Astrocyte (in vitro differentiated cells and primary cell): ENCODE results near the gene ACIN1. TPM values are rescaled to one million over a fixed set of nuclear protein-coding genes. Genes with fewer than 3 reads are reported as not detected.

Source experiments
- DNase-seq: peaks from one replicate; pipeline ENCODE4 v3.0.0-alpha.2; 2010; ENCODE audit warnings: low read depth
- FAIRE-seq: peaks from 2 replicates; lab custom pipeline; 2011; peaks lifted over from hg19 to GRCh38; lab: Jason Lieb, UNC
- H2AFZ ChIP-seq: 2 replicates; pipeline ENCODE4 v1.6.0; 2012; ENCODE audit warnings: low read depth, low read length, inconsistent platforms
- H3K27ac ChIP-seq: 2 replicates; pipeline ENCODE4 v1.5.1; 2011; ENCODE audit warnings: low read depth, low read length, inconsistent platforms
- H3K27me3 ChIP-seq: 2 replicates; pipeline ENCODE4 v1.6.0; 2011; ENCODE audit warnings: low read length, inconsistent platforms; ENCODE audit not compliant: insufficient read depth
- H3K36me3 ChIP-seq: 2 replicates; pipeline ENCODE4 v1.5.1; 2011; ENCODE audit warnings: low read length, inconsistent platforms; ENCODE audit not compliant: insufficient read depth
- H3K4me1 ChIP-seq: 2 replicates; pipeline ENCODE4 v1.5.1; 2011; ENCODE audit warnings: low read length, inconsistent platforms; ENCODE audit not compliant: insufficient read depth
- H3K4me2 ChIP-seq: 2 replicates; pipeline ENCODE4 v1.6.0; 2012; ENCODE audit warnings: low read length, inconsistent platforms
- H3K4me3 ChIP-seq: 2 replicates; pipeline ENCODE4 v1.5.1; 2011; ENCODE audit warnings: low read depth, mild to moderate bottlenecking, low read length, inconsistent platforms; ENCODE audit not compliant: insufficient read depth
- H3K79me2 ChIP-seq: 2 replicates; pipeline ENCODE4 v1.6.0; 2012; ENCODE audit warnings: mild to moderate bottlenecking, low read length, inconsistent platforms; ENCODE audit not compliant: insufficient read depth
- H3K9ac ChIP-seq: 2 replicates; pipeline ENCODE4 v1.6.0; 2012; ENCODE audit warnings: mild to moderate bottlenecking, low read length, inconsistent platforms
- H3K9me3 ChIP-seq: 2 replicates; pipeline ENCODE4 v1.5.1; 2012; ENCODE audit warnings: low read depth, mild to moderate bottlenecking, low read length, inconsistent platforms; ENCODE audit not compliant: insufficient read depth
- H4K20me1 ChIP-seq: 2 replicates; pipeline ENCODE4 v1.6.0; 2012; ENCODE audit warnings: low read length, inconsistent platforms; ENCODE audit not compliant: insufficient read depth
- H3K27ac Mint-ChIP-seq: one replicate; pipeline ENCODE4 v1.8.0; 2021; ENCODE audit warnings: mild to moderate bottlenecking, mixed read lengths; ENCODE audit not compliant: unreplicated experiment
- H3K27me3 Mint-ChIP-seq: one replicate; pipeline ENCODE4 v1.8.0; 2021; ENCODE audit warnings: low read depth, mixed read lengths; ENCODE audit not compliant: unreplicated experiment
- H3K36me3 Mint-ChIP-seq: one replicate; pipeline ENCODE4 v1.8.0; 2021; ENCODE audit warnings: low read depth, mixed read lengths; ENCODE audit not compliant: unreplicated experiment
- H3K4me1 Mint-ChIP-seq: one replicate; pipeline ENCODE4 v1.8.0; 2021; ENCODE audit warnings: low read depth, mixed read lengths; ENCODE audit not compliant: unreplicated experiment
- H3K4me3 Mint-ChIP-seq: one replicate; pipeline ENCODE4 v1.8.0; 2021; ENCODE audit warnings: mild to moderate bottlenecking, moderate library complexity, mixed read lengths; ENCODE audit not compliant: unreplicated experiment
- H3K9me3 Mint-ChIP-seq: one replicate; pipeline ENCODE4 v1.8.0; 2021; ENCODE audit warnings: mild to moderate bottlenecking, mixed read lengths; ENCODE audit not compliant: unreplicated experiment
- CTCF ChIP-seq: IDR thresholded peaks from 2 replicates; pipeline ENCODE4 v1.5.1; 2011; ENCODE audit warnings: low read depth, mild to moderate bottlenecking, inconsistent platforms, low read length, moderate library complexity; ENCODE audit not compliant: insufficient read depth
- EZH2 ChIP-seq: IDR thresholded peaks from 2 replicates; pipeline ENCODE4 v1.6.1; 2012; ENCODE audit warnings: mild to moderate bottlenecking, low read length, inconsistent platforms; ENCODE audit not compliant: insufficient read depth
- total RNA-seq: library from RNA; stranded (reverse); gene quantifications from 2 replicates; pipeline ENCODE4 v1.2.1, GENCODE V29; 2021

Gene ACIN1
- total RNA-seq, 1 donor from 2014 or later = 208 TPM

GRCh38 chr14:23062002-23062401 is 32.9 kb downstream of the ACIN1 start:
- Histone ChIP-seq H3K9ac (no peak overlapping the region), H3K27me3 (no peaks in the 10 kb centered on the region), H4K20me1 (peaks cover 62% of the 10 kb centered on the region), H3K36me3 (peaks cover 67% of the 10 kb centered on the region), H3K4me2 (peak overlapping the region; percentile 49), H3K27ac (peak overlapping the region; percentile 53), H3K79me2 (peaks cover 38% of the 10 kb centered on the region), H3K4me3 (no peak overlapping the region), H3K9me3 (no peaks in the 10 kb centered on the region), H2AFZ (no peak overlapping the region), H3K4me1 (peaks cover 22% of the 10 kb centered on the region)
- Mint-ChIP-seq H3K27me3 (no peaks in the 10 kb centered on the region), H3K36me3 (peaks cover 26% of the 10 kb centered on the region), H3K4me1 (peaks cover 38% of the 10 kb centered on the region), H3K9me3 (no peaks in the 10 kb centered on the region), H3K27ac (peak overlapping the region; percentile 85), H3K4me3 (peak overlapping the region; percentile 25)
- peak; percentile 90 for DNase-seq
- TF ChIP-seq EZH2 (no peak), CTCF (no peak)
- FAIRE-seq = peak; percentile 90

GRCh38 chr14:23060536-23061260 is 34.2 kb downstream of the ACIN1 start:
- peaks cover 30% of the 10 kb centered on the region for H3K36me3 Mint-ChIP-seq
- FAIRE-seq = no peak

More at GRCh38 chr14:23060536-23061260, 34.2 kb downstream of the ACIN1 start:
- H2AFZ ChIP-seq = no peak overlapping the region
- H3K4me3 ChIP-seq = no peak overlapping the region
- H3K9ac ChIP-seq = peak overlapping the region; percentile 21
- Mint-ChIP-seq H3K27me3 (no peaks in the 10 kb centered on the region), H3K27ac (peak overlapping the region; percentile 72), H3K4me3 (peak overlapping the region; percentile 60), H3K4me1 (peaks cover 45% of the 10 kb centered on the region), H3K9me3 (no peaks in the 10 kb centered on the region)
- DNase-seq = no peak
- peaks cover 53% of the 10 kb centered on the region for H4K20me1 ChIP-seq
- H3K9me3 ChIP-seq = no peaks in the 10 kb centered on the region
- no peaks in the 10 kb centered on the region for H3K27me3 ChIP-seq
- no peak overlapping the region for H3K4me2 ChIP-seq
- H3K36me3 ChIP-seq = peaks cover 54% of the 10 kb centered on the region
- H3K27ac ChIP-seq = peak overlapping the region; percentile 19
- peaks cover 29% of the 10 kb centered on the region for H3K4me1 ChIP-seq
- TF ChIP-seq EZH2 = no peak
- TF ChIP-seq CTCF = no peak
- H3K79me2 ChIP-seq = peaks cover 25% of the 10 kb centered on the region
